HG03571 (cell line): ENCODE results near the gene HRK.

Experiments used
- ATAC-seq: cut with Tn5 transposase; IDR thresholded peaks from one replicate; pipeline ENCODE4 v1.9.1; 2021; ENCODE audit not compliant: unreplicated experiment

Gene HRK

DNA sequence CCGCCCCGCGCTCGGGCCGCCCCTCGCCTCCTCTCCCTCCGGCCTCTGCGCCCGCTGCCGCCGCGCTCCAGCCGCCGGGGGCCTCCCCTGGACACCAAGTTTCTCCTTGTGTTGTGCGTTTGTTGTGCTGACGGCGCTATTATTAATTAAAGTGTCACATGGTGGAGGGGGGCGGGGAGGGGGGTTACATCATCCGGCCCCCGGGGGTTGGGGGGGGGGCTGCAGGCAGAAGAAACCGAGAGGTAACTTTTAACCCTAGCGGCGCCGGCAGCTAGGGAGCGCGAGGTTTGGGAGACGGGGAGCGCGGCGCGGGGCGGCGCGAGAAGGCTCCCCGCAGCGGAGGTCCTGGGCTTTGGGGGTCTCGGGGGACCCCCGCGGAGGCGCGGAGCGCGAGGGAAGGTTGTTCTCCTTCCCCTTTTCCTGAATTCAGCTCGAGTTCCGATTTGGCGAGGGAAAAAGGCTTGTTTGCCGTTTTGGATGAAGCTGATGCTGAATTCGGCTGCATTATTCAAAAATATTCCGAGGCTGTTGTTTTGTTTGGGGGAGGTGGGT is at the start of gene HRK:
Gene HRK, minus strand, starts transcription at position 117 of the 552 bp plus-strand sequence. CDS start 134 bp downstream, outside the sequence.
- ATAC-seq: no peak

DNA sequence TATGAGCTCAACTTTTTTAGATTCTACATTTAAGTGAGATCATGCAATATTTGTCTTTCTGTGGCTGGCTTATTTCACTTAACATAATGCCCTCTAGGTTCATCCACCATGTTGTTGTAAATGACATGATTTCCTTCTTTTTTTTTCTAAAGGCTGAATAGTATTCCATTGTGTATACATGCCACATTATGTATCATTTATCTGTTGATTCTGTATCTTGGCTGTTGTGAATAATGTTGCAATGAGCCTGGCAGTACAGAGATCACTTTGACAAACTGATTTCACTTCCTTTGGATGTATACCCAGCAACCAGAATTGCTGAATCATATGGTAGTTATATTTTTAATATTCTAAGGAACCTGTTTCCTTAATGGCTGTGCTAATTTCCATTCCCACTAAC is 48.6 kb upstream of the HRK start:
- no peak for ATAC-seq

DNA sequence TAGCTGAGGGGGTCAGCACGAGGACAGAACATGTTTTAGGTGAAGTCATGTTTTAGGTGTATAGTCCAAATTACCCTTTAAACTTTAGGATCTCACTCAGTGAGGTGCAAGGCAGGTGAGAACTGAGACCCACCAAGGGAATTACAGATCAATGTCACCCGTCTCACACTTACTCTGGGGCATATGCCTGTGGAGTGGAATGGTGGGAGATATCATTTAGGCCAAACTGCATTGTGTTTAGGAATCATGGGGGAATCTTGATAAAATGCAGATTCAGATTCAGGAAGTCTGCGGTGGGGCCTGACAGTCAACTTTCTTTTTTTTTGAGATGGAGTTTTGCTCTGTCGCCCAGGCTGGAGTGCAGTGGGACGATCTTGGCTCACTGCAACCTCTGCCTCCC is 47.3 kb upstream of the HRK start:
- no peak for ATAC-seq

DNA sequence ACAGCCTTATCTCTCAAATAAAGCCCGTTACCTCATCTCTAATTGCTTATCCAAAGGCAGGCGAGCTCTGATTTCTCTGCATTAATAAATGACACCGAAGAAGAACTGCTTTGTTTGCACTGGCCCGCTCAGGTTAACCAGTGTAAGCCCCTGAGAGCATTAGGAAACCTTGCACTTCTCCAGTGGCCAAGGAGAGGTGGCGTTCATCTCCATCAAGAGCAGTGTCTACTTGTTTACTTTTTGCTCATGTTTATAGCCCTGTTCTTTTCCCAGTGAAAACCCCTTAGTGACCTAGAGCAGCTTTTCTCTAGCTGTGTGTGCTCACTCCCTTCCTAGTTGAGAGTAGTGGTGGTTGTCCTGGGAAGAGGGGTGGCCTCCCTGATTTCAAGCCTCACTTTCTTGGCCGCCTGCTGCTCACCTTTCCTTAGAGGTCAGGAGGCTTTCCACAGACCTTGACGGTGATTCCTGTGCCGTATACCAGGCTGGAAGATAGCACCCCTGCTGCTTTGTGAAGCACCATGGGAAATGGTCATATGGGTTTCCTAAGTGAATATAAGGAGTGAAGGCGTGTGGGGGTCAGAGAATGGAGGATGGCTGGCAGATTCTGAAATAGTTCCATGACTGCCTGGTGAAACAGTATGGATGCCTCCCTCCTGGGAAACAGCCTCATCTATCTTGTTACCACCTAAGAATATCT is 46.2 kb upstream of the HRK start:
- ATAC-seq: no peak

DNA sequence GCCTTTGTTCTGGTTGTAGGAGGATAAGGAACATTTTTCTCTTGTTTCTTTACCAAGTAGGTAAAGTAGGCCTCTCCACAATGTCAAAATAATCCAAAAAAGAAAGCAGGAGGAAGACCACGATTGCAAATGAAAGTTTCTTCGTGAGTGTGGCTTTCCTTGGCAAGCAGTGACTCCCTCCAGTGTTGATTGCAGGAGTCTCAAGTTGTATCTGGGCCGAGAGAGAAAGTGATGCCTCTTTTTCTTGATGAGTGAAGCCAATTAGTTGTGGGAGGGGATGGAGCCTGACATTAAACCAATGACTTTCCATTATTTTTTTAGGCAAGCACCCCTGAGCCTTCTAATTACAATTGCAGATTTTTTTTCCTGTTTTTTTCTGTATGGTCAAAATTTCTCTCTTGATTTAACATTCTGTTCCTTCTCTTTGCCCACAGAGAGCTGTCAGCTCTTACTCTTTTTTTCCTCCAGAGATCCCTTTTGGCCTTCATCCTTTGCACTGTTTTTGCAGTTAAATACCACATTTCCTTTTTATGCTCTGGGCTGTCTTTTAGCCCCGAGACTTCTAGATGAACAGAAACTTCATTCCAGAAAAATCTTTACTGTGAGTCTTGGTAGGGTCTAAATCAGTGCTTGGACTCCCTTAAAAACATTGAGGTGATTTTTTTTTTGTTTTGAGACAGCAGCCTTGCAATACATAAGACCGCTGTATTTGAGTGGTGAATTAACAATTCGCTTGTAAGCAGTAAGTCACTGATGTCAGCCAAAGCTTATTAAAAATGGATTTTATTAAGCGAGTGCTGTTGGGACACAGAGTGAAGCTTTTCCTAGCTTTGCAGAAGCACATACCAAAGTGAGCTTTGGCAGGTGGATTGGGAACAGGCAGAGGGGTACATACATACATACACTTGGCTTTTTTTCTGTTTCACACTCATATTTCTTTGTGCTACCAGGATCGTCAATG is 45.3 kb upstream of the HRK start:
- no peak for ATAC-seq

DNA sequence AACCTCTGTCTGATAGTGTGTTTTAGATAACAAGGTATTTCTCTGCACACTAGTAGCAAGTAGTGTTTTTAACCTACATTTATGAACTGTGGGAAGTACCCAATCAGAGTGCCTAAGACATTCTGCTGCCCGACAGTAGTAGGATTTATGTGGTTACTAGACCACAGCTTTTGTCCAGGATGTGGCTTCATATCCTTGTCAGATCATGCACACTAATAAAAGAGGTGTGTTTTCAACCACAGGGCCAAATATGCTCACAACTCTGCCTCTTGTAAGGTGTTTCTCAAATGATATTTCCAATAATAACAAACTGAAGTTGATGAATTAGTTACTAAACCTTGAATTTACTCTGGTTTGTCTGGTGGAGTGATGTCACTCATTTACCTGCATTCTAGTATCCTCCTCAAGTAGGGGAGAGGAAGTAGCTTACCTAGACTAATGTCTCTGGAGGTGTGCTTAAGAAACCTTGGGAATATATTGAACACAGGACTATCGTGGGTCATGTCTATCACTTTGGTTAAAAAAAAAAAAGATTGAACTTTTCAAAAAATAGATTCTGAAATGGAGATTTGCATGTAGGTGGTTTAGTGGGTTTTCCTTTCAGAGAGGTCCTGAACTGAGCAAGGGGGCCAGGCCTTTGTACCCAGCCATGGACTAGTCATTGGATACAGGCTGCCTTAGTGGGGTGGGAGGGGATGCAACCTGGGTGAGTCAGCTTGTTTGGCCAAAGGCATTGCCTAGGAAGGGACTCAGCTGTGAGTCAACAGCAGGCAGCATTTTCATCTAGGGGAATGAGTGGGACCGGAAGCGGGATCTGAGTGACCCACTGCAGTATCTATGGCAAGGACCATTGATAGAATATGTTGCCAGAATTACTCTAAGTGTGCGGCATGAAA is 43.6 kb upstream of the HRK start:
- ATAC-seq: peak; percentile 84

DNA sequence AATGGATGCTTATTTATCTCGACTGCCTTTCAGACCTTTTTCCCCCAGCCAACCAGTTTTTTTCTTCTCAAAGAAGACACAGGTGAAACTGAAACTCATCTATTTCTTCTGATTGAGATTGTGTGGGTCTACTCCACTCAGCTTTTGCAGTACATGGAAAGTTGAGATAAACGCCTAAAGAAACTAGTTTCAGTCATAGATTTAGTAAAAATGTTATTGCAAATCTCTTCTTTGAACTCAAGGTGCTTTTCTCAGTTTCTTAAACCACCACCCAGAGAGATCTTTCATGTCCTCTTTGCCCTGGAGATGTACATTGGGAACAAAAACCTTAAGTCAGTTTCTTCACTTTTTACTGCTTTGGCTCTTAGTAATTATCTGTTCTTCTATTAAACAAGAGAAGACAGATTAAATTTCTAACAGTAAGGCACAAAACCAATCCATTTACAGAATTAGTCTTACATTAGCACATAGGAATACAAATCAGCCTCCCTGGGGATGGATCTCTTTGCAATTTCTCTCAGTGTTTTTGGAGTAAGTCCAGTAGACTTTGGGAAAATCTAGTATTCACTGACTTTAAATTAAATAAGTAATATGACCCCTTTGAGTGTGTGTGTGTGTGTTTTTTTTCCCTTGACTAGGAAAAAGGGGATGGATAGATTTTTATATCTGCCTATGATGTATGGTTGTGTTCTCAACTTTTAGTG is 41.1 kb upstream of the HRK start:
- ATAC-seq: peak; percentile 43

DNA sequence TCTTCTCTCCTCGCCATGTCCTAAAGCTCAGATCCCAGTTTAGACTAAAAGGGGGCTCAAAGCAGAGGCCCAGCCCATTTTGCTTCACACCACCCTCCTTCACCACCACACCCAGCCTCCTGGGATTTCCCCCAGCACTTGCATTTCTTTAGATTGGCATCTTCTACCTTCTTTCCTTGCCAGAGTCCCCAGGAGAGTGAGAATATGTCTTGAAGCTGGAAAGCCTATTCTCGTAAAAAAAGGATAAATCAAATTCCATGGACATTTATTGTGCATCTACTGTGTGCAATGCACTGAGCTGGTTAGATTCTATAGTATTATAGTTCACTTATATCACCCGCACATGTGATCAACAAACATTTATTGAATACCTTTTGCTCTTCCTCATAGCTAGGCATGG is 39.7 kb upstream of the HRK start:
- no peak for ATAC-seq

DNA sequence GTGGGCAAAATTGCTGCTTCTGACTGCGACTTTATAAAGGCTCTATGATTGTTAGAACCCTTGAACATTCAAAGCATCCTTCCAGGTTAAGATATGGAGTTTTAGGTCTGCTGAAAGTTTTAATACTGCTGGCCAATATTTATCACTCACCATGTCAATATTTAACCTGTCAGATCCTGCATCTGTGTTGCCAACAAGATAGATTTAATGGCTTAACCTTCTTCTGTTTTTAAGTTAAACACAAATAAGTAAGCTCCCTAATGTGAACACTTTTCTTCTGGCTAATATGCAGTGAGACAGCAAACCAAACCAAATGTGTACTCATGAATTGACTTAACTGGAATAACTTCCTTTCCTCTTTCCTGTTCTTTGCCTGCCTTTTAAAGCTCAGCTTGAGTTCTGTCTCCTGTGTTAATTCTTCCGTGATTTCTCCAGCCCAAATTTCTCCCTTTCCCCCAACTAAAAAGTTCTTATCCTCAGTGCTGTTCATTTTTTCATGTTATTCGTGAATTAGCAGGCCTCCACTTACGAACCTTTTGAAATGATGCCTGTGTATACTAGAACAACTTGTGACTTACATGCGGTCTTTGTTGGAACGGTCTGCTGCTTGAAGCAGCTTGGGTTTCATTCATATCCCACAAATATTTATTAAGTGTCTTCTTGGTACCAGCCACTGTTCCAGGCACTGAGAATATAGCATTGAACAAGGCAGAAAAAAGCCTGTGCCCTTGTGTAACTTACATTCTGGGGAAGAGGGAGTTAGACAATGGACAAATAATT is 38.7 kb upstream of the HRK start:
- no peak for ATAC-seq

DNA sequence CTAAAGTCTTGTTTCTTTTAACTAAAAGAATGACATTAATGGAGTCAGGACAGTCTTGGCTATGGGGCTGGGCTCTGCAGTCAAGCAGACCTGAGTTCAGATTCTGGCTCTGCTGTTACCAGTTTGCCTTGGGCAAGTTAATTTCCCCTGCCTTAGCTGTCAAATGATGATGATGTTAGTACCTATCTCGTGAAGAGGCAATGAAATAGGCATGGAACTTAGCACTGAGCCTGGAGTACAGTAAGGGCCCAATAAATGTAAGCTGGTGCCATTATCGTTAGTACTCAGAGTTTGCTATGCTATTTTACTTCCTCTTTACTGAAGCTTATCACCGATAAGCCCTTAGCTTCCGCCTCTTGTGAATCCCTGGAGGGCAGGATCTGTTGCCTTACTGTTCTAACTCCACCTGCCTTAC is 38.0 kb upstream of the HRK start:
- ATAC-seq: no peak

DNA sequence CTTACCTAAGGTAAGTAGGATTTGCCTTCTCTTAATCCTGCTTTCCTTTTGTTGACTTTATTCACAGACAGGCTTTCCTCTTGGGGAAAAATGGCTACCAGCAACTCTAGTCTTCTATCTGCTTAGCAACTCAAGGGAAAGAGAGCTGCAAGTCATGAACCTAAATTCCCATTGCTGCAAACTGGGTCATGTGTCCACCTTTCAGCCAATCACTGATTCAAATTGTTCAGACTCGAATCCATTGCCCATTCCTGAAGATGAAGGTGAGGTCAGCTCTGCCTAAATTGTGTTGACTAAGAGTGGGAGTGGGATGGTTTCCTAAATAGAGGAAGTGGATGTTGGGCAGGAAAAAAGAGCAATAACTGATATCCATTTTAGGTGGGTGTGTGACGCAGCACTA is 37.2 kb upstream of the HRK start:
- ATAC-seq: no peak

DNA sequence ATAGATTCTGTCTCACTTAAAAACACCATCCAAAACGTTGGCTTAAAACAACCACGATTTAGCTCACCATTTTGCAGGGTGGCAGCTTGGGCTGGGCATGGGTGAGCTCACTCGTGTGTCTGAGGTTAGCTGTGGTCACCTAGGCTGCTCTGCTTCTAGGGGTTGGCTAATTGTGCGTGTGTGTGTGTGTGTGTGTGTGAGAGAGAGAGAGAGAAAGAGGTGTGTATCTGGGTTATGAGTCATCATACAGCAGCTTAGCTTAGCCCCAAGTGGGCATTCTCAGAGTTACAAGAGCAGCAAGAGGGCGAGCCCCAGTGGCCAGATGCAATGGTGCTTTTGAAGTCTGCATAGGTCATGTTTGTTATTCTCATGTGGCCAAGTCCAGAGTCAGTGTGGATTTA is 35.5 kb upstream of the HRK start:
- peak; percentile 91 for ATAC-seq

DNA sequence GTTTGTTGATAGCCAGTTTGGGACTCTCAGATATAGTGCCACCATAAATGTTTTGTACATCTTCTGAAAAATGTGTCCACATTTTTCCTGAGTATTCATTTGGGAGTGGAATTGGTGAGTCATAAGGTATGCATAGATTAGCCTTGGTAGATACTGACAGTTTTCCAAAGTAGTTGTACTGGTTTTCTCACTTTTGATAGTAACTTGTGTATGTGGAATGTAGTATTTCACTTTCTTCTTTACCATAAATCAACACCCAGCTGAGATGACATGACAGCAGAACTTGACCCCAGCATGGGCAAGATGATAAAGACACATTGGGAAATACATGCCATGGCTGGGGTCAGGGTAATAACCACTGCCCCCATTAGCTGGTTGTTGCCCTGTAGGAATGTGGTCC is 34.9 kb upstream of the HRK start:
- ATAC-seq: no peak

DNA sequence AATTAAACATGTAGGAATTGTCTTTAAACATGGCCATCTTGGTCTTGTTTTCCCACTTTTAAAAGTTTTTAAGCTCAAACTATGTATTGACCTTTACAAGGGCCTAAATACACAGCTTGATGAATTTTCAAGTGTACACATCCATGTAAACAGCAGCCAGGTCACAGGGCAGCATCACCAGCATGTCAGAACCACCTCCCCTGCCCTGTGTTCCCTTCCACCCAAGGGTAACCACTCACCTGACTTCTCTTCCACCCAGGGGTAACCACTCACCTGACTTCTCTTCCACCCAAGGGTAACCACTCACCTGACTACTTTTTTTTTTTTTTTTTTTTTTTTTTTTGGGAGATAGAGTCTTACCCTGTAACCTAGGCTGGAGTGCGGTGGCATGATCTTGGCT is 34.1 kb upstream of the HRK start:
- no peak for ATAC-seq

DNA sequence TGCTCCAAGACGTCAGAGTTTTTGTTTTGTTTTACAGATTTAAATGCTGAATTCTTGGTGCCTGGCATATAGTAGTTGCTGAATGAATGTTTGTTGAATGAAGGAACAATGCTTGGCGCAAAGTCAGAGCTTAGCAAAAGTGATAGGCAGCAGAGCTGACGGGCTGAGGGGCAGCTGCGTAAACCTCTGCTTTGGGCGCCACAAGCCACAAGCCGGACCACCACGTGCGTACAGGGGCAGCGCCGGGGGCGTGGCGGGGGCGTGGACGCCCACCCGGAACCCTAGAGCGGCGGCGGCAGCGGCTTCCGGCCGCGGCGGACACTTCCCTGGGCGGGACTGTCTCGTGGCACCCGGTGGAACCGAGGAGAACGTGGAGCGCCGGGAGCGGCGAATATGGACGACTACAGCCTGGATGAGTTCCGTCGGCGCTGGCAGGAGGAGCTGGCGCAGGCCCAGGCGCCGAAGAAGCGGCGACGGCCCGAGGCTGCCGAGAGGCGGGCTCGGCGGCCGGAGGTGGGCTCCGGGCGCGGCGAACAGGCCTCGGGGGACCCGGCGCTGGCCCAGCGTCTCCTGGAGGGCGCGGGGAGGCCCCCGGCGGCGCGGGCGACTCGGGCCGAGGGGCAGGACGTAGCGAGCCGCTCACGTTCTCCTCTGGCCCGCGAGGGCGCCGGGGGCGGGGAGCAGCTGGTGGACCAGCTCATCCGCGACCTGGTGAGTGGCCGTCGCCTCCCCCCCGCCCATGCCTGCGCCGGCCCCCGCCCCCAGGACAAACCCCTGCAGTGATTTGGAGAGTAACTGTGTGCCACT is 29.6 kb upstream of the HRK start, which contains the start of gene FBXW8:
Gene FBXW8, plus strand, starts transcription at position 306 of the 807 bp plus-strand sequence. Its CDS starts 88 bp downstream, at position 394.
- ATAC-seq: peak; percentile 90

DNA sequence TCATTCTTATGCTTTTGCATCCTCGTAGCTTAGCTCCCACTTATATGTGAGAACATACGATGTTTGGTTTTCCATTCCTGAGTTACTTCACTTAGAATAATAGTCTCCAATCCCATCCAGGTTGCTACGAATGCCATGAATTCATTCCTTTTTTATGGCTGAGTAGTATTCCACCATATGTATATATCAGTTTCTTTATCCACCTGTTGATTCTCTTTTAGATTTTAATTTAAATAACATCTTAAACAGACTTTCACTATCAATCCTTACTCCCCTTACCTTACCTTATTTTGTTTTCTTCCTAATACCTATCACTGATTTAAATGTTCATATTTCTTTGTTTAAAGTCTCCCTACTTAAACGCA is 29.0 kb upstream of the HRK start:
- no peak for ATAC-seq

DNA sequence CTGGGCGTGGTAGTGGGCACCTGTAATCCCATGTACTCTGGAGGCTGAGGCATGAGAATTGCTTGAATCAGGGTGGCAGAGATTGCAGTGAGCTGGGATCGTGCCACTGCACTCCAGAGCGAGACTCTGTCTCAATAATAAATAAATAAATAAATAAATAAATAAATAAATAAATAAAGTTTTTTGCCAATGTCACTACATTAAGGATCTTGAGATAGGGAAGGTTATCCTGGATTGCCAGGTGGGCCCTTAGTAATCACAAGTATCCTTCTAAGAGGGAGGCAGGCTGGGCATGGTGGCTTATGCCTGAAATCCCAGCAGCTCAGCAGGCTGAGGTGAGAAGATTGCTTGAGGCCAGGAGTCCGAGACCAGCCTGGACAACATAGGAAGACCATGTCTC is 25.0 kb upstream of the HRK start:
- ATAC-seq: no peak

DNA sequence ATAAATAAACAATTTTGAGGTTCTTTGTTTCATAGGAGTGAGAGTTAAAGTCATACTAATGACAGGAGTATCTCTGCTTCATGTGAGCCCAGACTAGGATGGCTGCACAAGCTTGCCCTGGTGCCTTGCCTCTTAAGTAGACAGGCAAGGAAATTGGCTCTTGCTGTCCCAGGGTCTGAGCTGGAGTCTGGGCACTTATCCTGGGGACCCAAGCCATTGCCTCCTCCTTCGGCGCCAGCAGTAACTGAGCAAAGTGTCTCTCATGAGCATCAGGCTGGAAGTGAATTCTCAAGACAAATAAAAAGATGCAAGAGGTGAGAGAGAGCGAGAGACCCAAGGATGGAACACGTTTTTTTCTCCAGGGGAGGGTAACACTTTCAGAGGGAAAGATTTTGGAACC is 22.6 kb upstream of the HRK start:
- ATAC-seq: no peak

DNA sequence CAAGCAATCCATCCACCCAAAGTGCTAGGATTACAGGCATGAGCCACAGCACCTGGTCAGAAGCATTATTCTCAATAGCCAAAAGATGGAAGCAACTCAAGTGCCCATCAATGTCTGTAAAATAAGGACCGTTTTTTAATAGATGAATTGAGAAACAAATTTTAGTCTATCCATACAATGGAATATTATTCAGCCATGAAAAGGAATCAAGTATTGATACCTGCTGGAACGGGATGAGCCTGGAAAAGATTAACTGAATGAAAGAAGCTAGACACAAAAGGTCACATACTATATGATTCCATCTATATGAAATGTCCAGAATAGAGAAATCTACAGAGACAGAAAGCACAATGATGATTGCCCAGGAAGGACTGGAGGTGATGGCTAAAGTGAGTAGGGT is 20.4 kb upstream of the HRK start:
- ATAC-seq: no peak
